AG08396 (cell line): ENCODE results near the gene UBE2I.
A peak's percentile ranks its signal among the peaks of the same experiment; 100 is the strongest.

Experiments used
- DNase-seq: peaks from one replicate; pipeline ENCODE4 v3.0.0; 2012; ENCODE audit warnings: low spot score, mixed read lengths

Gene UBE2I

GRCh38 chr16:1330931-1331711 is 21.7 kb downstream of the UBE2I start:
- no peak for DNase-seq

GRCh38 chr16:1331712-1332617 is 22.5 kb downstream of the UBE2I start:
- DNase-seq = peak; percentile 82

GRCh38 chr16:1332618-1333148 is 23.2 kb downstream of the UBE2I start:
- DNase-seq = no peak

- peak; percentile 91 for DNase-seq
Measured at GRCh38 chr16:1333149-1333812, 23.8 kb downstream of the UBE2I start, which contains the start of gene BAIAP3. TSS of gene BAIAP3 (plus strand) at chr16:1333645. CDS start at chr16:1338550, 4,905 bp downstream.

GRCh38 chr16:1333854-1334700 is 24.6 kb downstream of the UBE2I start:
- DNase-seq = no peak

GRCh38 chr16:1334739-1335138 is 25.3 kb downstream of the UBE2I start:
- no peak for DNase-seq

GRCh38 chr16:1335211-1335971 is 26.0 kb downstream of the UBE2I start:
- no peak for DNase-seq

GRCh38 chr16:1335996-1336395 is 26.6 kb downstream of the UBE2I start:
- DNase-seq = no peak

- DNase-seq = no peak
Measured at GRCh38 chr16:1336619-1337018, 27.2 kb downstream of the UBE2I start.

GRCh38 chr16:1337486-1337885 is 28.1 kb downstream of the UBE2I start:
- DNase-seq = no peak

- no peak for DNase-seq
Measured at GRCh38 chr16:1338119-1338730, 28.8 kb downstream of the UBE2I start.

- no peak for DNase-seq
Measured at GRCh38 chr16:1338855-1339675, 29.6 kb downstream of the UBE2I start.

GRCh38 chr16:1340730-1341494 is 31.5 kb downstream of the UBE2I start:
- no peak for DNase-seq

- DNase-seq = no peak
Measured at GRCh38 chr16:1341495-1342420, 32.3 kb downstream of the UBE2I start.

GRCh38 chr16:1342526-1343427 is 33.3 kb downstream of the UBE2I start:
- peak; percentile 95 for DNase-seq
